Activated T-cell treated with anti-CD3 and anti-CD28 coated beads, Interleukin-2, amount 50 U/mL, for 4 hours (primary cell): ENCODE data around the gene FOXP1. TPM values are rescaled to one million over a fixed set of nuclear protein-coding genes. Genes with fewer than 3 reads are reported as not detected.

Experiments used
- ATAC-seq, 2 donors: fragments of 200-7000 bp; cut with Tn5 transposase; one replicate each; pipeline ENCODE4 v1.10.0; 2021
- DNase-seq: peaks from one replicate; pipeline ENCODE4 v3.0.0-alpha.2; 2020
- H3K27me3 Mint-ChIP-seq: one replicate; pipeline ENCODE4 v1.8.0; 2021; ENCODE audit warnings: low read depth, mixed read lengths
- H3K36me3 Mint-ChIP-seq: one replicate; pipeline ENCODE4 v1.8.0; 2022; ENCODE audit warnings: mixed read lengths; ENCODE audit not compliant: insufficient read depth
- H3K4me1 Mint-ChIP-seq: one replicate; pipeline ENCODE4 v1.8.0; 2021; ENCODE audit warnings: low read depth, mixed read lengths
- H3K4me3 Mint-ChIP-seq: one replicate; pipeline ENCODE4 v1.8.0; 2021; ENCODE audit warnings: mild to moderate bottlenecking, moderate library complexity, mixed read lengths
- H3K9me3 Mint-ChIP-seq: one replicate; pipeline ENCODE4 v1.8.0; 2021; ENCODE audit warnings: mixed read lengths
- total RNA-seq, 3 donors: library from RNA; stranded (reverse); gene quantifications; one replicate each; pipeline ENCODE4 v1.2.1, GENCODE V29; 2021

The FOXP1 gene
- total RNA-seq, 3 donors from 2014 or later: 251 to 263 (median 256) TPM

DNA sequence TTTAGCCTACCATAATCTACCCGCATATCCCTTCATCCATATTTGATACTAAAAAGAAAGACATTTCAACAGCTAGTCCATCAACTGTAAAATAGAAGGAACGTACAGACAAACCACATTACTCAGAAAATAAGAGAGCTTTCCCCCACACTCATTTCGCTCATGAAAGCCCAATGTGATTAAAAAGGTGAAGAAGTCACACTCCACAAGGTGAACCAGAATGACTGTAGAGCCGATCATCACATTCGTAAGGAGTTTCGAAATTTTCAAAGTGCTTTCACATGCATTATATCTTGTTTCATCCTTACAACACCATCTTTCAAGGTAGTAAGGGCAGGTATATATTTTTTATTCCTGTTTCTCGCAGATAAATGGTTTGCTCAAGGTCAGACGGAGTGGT lies 225.3 kb downstream of the FOXP1 start:
- Mint-ChIP-seq H3K27me3 (no peaks in the 10 kb centered on the region), H3K4me3 (peak overlapping the region; percentile 31), H3K9me3 (no peaks in the 10 kb centered on the region), H3K4me1 (peaks cover 76% of the 10 kb centered on the region), H3K36me3 (peaks cover 17% of the 10 kb centered on the region)
- DNase-seq (no peak), ATAC-seq (peak; percentile 40 to 41)

DNA sequence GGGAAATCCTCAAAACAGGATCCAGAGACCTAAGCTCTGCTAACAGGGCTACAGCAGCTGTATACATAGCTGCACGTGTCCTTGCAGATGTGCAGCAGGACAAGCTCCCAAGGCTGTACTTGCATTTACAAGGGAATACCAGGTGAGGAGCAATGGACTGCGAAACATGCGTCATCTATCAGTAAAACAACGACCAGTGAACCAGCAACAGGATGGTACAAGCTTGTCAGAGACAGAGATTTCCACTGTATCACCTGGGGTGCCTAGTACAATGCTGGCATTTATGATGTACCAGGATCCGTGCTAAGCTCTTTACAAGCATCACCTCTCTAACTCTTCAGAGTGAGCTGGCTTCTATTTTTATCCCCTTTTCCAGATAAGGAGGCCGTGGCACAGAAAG lies 227.3 kb downstream of the FOXP1 start:
- Mint-ChIP-seq H3K9me3 (no peaks in the 10 kb centered on the region), H3K4me3 (no peak overlapping the region), H3K27me3 (no peaks in the 10 kb centered on the region), H3K4me1 (peaks cover 71% of the 10 kb centered on the region), H3K36me3 (peaks cover 20% of the 10 kb centered on the region)
- ATAC-seq (no peak), DNase-seq (no peak)

DNA sequence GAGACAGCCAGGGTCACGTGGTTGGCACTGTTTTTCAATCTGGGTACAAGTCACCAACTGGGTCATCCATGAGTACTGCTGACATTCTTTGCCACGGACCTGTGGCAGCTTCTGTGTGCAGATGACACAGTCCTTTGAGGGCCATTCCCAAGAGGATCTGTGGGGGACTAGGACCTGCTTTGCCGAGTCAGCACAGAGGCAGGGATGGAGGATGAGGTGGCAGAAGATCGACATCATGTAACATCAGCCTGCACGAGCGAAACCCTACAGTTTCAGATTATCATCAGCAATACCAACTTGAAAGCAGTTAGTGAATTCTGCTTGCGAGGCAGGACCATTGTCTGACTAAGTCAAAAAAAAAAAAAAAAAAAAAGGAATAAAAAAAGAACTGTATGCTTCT lies 227.7 kb downstream of the FOXP1 start:
- peaks cover 71% of the 10 kb centered on the region for H3K4me1 Mint-ChIP-seq
- H3K4me3 Mint-ChIP-seq: peak overlapping the region; percentile 60
- H3K27me3 Mint-ChIP-seq: no peaks in the 10 kb centered on the region
- DNase-seq (no peak), ATAC-seq (peak; percentile 24 to 34)
- peaks cover 21% of the 10 kb centered on the region for H3K36me3 Mint-ChIP-seq
- H3K9me3 Mint-ChIP-seq: no peaks in the 10 kb centered on the region

DNA sequence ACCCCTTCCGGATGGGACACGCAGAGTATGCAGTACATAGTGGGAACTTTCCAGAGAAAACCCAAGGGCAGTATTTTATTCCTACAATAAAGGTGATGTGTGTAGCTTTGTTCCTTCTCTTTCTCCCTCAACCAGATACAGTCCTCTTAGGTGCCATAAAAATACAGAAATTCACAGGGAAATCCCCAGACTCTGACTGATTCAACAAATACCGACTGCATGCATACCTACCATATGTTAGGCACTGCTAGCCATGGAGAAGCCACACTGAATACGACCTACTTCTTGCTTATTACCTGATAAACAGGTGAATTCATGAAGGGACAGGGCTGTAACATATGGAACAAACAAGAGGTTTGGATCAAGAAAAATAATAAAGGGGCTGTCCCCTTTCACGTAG lies 228.5 kb downstream of the FOXP1 start:
- Mint-ChIP-seq H3K36me3 (peaks cover 28% of the 10 kb centered on the region), H3K4me1 (peaks cover 71% of the 10 kb centered on the region), H3K9me3 (no peaks in the 10 kb centered on the region), H3K4me3 (no peak overlapping the region), H3K27me3 (no peaks in the 10 kb centered on the region)
- ATAC-seq (peak; percentile 24 to 26), DNase-seq (no peak)

DNA sequence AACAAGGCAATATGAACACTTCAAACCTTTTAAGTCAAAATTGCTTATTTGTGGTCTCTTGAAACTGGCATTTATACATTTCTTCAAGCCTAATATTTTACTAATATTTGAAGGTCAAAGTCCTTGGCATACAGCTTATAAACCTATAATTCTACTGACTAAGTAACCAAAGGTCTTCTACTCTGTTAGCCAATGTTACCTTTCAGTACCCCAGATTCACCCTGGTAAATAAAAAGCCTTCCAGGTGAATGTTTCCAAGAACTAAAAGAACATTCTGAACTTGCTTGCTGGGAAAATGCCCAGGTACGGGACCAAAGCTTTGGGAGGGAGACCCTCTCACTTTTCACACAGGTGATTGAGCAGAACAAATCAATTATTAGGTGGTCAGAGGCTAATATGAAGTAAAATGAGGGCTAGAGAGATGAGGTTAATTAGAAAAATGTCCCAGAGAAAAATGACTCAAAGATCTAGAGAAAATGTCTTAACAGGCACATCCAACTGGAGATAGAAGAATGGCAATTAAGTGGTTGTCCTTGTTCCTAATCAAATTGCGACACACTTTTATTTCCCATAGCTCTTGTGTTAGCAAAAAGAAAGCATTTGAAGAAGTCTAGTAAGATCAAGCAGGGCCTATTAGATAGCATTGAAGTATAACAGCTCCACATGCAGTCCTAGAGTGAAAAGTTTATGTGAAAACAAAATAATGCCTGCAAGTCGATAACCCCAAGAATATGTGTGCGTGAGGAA lies 232.0 kb downstream of the FOXP1 start:
- H3K36me3 Mint-ChIP-seq: peaks cover 18% of the 10 kb centered on the region
- ATAC-seq (no peak), DNase-seq (no peak)
- no peaks in the 10 kb centered on the region for H3K27me3 Mint-ChIP-seq
- no peaks in the 10 kb centered on the region for H3K9me3 Mint-ChIP-seq
- H3K4me1 Mint-ChIP-seq: peaks cover 70% of the 10 kb centered on the region
- H3K4me3 Mint-ChIP-seq: no peak overlapping the region

DNA sequence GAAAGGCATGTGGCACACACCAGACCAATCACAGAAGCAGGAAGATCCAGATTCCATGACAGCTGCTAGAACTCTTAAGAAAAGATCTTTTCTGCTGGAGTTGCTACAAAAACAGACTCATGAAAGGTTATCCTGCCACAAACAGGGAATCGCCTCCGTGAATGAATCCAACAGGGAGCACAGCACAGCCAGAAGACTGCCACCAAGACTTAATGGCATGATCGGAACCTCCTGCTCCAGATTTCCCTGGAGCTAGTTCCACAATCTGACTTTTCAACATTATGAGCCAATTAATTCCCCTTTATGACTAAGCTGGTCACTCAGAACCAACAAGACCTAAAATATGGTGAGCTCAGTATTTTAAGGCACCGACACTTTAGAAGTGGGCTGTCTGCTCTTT lies 232.5 kb downstream of the FOXP1 start:
- Mint-ChIP-seq H3K9me3 (no peaks in the 10 kb centered on the region), H3K4me3 (no peak overlapping the region), H3K4me1 (peaks cover 66% of the 10 kb centered on the region), H3K27me3 (no peaks in the 10 kb centered on the region), H3K36me3 (peaks cover 18% of the 10 kb centered on the region)
- ATAC-seq (no peak), DNase-seq (no peak)

DNA sequence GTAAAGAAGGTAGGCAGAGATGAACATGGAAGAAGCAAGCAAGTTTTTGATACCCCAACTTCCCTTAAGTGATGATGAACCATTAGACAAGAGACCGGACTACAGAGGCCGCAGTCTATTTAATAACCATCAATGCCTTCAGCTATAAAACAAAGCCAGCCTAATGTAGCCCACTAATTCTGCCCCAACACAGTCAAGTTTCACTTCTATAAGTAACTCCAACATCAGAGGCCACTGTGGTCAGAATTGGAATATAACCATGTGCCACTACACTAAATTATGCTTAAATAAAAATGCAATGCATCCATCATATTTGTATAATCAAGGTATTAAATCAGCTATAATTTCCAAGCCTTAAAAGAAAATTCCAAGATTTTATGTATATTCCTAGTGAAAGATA lies 234.7 kb downstream of the FOXP1 start:
- H3K4me3 Mint-ChIP-seq: no peak overlapping the region
- ATAC-seq (no peak), DNase-seq (no peak)
- peaks cover 57% of the 10 kb centered on the region for H3K4me1 Mint-ChIP-seq
- no peaks in the 10 kb centered on the region for H3K9me3 Mint-ChIP-seq
- H3K27me3 Mint-ChIP-seq: no peaks in the 10 kb centered on the region
- peaks cover 16% of the 10 kb centered on the region for H3K36me3 Mint-ChIP-seq

DNA sequence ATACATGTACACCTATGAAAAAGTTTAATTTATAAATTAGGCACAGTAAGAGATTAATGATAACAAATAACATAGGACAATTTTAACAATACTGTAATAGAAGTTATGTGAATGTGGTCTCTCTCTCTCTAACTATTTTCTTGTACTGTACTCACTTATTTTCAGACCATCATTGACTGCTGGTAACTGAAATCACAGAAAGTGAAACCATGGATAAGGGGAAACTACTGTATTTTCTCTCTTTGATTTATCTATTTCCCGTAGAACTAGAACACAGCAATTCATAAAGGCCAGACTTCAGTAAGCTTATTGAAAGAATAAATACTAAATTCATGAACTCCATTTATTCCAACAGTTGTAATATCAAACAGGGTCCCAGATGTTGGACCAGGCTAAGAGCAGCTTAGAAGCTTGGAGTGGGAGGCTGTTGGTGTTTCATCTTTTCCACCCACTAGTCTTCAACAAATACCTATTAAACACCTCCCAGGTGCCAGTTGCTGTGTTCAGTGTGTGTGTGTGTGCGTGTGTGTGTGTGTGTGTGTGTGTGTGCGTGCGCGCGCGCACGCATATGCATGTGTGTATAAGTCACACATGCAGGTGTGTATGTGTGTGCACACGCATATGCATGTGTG lies 235.4 kb downstream of the FOXP1 start:
- ATAC-seq: peak; percentile 70 to 73
- Mint-ChIP-seq H3K36me3 (peaks cover 15% of the 10 kb centered on the region), H3K27me3 (no peaks in the 10 kb centered on the region), H3K9me3 (no peaks in the 10 kb centered on the region), H3K4me1 (peaks cover 58% of the 10 kb centered on the region), H3K4me3 (peak overlapping the region; percentile 22)
- DNase-seq: no peak

DNA sequence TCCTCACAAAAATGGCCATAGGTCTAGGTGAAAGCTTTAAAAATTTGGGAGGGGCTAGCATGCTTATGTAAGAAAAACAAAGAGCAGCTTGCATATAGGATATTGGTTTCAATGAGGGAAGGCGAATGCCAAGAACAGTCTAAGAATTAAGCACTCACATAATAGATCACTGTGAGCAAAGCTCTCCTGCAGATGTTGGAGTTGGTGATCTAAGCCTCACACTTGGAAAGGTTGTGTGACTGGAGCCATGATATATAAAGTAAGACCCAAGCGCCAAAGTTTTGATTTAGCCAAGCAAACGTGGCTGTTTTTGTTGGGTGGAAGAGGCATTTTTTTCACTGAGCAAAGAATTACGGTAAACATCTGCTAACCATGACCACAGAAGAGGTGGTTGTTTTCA lies 237.5 kb downstream of the FOXP1 start:
- Mint-ChIP-seq H3K4me3 (no peak overlapping the region), H3K4me1 (peaks cover 49% of the 10 kb centered on the region), H3K27me3 (no peaks in the 10 kb centered on the region), H3K36me3 (peaks cover 21% of the 10 kb centered on the region), H3K9me3 (peaks cover 3% of the 10 kb centered on the region)
- DNase-seq: no peak
- ATAC-seq: no peak

DNA sequence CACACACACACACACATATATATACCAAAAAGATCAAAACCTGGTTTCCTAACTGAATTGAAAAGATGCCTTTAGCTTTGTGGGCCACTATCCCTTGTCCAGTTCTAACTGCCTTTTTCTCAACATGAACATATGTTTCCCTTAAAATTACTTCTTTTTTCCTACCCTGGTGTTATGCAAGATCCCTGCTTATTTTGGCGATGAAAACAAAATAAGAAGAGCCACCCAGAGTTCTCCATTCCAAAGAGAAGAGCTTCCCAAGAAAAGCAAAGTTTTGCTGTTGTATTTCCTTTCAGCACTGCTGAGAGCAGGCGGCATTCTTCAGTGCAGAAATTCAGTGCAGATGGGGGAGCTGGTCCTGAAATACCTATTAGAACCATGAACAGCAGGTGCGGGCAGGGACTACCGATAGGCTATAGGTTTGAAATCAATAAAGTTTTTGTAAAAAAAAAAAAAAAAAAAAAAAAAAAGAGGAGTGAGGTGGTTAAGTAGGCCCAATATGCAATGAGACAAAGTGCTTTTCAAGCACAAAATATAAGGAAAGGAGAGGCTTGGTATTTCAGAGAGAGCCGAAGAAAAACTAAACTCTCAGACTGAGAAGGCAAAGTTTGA lies 238.0 kb downstream of the FOXP1 start:
- Mint-ChIP-seq H3K4me3 (no peak overlapping the region), H3K27me3 (no peaks in the 10 kb centered on the region), H3K9me3 (peaks cover 6% of the 10 kb centered on the region), H3K4me1 (peaks cover 44% of the 10 kb centered on the region), H3K36me3 (peaks cover 21% of the 10 kb centered on the region)
- DNase-seq: no peak
- no peak for ATAC-seq

DNA sequence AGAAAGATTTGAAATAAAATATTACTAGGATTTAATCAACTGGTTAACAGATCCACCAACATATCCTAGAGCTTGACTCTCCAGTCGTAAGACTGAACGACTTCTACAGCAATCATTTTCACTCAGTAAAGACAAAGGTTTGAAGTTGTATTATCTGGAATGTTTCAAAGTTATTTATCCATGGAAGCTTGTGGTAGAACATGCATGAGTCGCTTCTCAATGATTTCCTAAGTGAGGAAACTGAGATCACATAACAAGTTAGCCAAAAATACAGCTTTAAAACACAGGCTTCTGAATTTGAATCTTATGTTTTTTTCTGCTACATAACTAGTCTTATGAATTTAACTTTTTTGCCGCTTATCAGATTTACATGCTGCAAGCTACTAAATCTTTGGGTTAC lies 241.8 kb downstream of the FOXP1 start:
- Mint-ChIP-seq H3K36me3 (peaks cover 20% of the 10 kb centered on the region), H3K4me1 (peaks cover 33% of the 10 kb centered on the region), H3K9me3 (peaks cover 6% of the 10 kb centered on the region), H3K27me3 (no peaks in the 10 kb centered on the region), H3K4me3 (no peak overlapping the region)
- ATAC-seq (no peak), DNase-seq (no peak)

DNA sequence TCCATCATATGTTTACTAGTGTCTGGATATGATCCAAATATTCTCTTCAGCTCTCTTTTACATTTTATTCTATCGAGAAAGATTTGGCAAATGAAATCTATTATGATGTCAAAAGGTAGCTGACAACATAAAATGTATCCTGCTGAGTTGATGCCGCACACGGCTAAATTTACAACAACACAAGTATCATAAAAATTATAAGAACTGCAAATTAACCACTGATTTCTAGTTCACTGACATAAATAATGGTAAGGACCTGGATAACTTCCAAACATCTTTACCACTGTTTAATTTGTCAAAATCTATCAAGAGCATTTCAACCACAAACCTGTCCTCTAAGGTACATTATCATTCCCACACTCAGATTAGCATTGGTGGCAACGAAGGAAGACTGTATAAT lies 244.5 kb downstream of the FOXP1 start:
- Mint-ChIP-seq H3K36me3 (peaks cover 29% of the 10 kb centered on the region), H3K27me3 (no peaks in the 10 kb centered on the region), H3K4me1 (peaks cover 35% of the 10 kb centered on the region), H3K4me3 (no peak overlapping the region), H3K9me3 (peaks cover 6% of the 10 kb centered on the region)
- DNase-seq: no peak
- ATAC-seq: no peak

DNA sequence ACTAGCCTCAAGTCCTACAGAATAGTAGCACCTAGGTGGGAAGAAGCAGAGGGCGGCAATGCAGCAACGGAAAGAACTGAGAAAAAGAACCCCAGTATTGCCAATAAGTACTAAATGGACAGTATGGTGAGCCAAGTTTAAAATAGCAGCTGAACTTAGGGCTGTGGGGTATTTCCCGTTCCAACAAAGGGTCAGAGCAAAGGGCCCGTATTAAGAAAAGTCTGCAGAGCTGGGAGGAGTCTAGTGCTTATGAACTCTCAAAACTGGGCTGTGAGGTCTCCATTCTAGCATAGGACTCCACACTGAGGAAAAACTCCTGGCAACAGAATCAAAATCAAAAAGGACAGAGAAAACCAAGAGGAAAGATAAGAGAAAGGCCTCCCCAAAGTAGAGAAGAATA lies 250.7 kb downstream of the FOXP1 start:
- Mint-ChIP-seq H3K4me1 (peaks cover 30% of the 10 kb centered on the region), H3K27me3 (no peaks in the 10 kb centered on the region), H3K9me3 (peaks cover 5% of the 10 kb centered on the region), H3K36me3 (peaks cover 41% of the 10 kb centered on the region), H3K4me3 (no peak overlapping the region)
- ATAC-seq (no peak), DNase-seq (no peak)

DNA sequence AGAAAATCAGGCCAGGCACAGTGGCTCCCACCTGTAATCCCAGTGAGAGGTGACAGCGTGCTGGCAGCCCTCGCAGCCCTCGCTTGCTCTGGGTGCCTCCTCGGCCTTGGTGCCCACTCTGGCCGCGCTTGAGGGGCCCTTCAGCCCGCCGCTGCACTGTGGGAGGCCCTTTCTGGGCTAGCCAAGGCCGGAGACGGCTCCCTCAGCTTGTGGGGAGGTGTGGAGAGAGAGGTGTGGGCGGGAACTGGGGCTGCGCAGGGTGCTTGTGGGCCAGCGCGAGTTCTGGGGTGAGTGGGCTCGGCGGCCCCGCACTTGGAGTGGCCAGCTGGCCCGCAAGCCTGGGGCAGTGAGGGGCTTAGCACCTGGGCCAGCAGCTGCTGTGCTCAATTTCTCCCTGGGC lies 252.6 kb downstream of the FOXP1 start:
- DNase-seq (no peak), ATAC-seq (no peak)
- Mint-ChIP-seq H3K27me3 (no peaks in the 10 kb centered on the region), H3K9me3 (peaks cover 5% of the 10 kb centered on the region), H3K4me1 (peaks cover 29% of the 10 kb centered on the region), H3K4me3 (no peak overlapping the region), H3K36me3 (peaks cover 51% of the 10 kb centered on the region)

DNA sequence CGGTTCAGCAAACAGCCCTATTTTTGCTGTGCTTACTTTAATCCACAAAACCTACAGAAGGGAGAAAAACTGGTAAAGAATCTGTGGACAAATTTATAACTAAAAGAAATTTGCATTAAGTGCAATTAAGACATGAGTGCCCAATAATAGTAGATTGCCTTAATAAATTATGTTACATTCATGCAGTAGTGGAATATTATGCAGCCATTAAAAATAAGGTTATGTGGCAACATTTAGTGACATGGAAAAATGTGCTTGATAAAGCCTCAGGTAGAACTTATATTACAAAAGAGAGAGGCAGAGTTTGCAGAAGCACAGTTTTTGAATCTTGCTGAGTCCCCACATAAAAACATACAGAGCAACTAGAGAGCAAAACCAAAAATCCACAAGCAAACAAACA lies 253.0 kb downstream of the FOXP1 start:
- peaks cover 5% of the 10 kb centered on the region for H3K9me3 Mint-ChIP-seq
- no peak for DNase-seq
- H3K36me3 Mint-ChIP-seq: peaks cover 51% of the 10 kb centered on the region
- H3K27me3 Mint-ChIP-seq: no peaks in the 10 kb centered on the region
- H3K4me1 Mint-ChIP-seq: peaks cover 29% of the 10 kb centered on the region
- no peak for ATAC-seq
- no peak overlapping the region for H3K4me3 Mint-ChIP-seq
